Stimulated activated CD4-positive, alpha-beta T cell treated with anti-CD3 and anti-CD28 coated beads, TNF-alpha, amount 100 ng/mL, for 48 hours (primary cell): Measurements from ENCODE around the gene PRMT6.
"Not testable (repeated sequence)": the region's sequence is repeated elsewhere in the genome, so short reads cannot be mapped to it uniquely, and the experiment has no call there.

ENCODE experiments used
- DNase-seq, 3 donors: peaks; one replicate each; pipeline ENCODE4 v3.0.0-alpha.2; 2020; ENCODE audit warnings: low read depth in 3 of 3

The PRMT6 gene

DNA sequence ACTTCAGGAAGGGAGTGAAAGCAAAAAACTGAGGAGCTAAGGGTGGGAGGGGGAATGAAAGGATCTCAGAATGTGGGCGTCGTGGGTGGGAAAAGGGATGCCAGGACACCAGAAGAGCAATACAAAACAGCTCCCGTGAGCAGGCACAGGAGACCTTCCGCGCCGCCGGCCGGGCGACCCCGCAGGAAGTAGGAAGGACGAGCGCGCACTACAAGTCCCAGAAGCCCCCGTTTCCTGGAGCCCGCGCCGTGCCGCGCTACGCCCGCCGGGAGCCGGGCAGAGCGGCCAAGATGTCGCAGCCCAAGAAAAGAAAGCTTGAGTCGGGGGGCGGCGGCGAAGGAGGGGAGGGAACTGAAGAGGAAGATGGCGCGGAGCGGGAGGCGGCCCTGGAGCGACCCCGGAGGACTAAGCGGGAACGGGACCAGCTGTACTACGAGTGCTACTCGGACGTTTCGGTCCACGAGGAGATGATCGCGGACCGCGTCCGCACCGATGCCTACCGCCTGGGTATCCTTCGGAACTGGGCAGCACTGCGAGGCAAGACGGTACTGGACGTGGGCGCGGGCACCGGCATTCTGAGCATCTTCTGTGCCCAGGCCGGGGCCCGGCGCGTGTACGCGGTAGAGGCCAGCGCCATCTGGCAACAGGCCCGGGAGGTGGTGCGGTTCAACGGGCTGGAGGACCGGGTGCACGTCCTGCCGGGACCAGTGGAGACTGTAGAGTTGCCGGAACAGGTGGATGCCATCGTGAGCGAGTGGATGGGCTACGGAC is at the start of gene PRMT6:
PRMT6 (plus strand) TSS at position 249 of the 771 bp plus-strand sequence; CDS start at position 291, 42 bp downstream.
- peak; percentile 57 to 67 (median 66) for DNase-seq

DNA sequence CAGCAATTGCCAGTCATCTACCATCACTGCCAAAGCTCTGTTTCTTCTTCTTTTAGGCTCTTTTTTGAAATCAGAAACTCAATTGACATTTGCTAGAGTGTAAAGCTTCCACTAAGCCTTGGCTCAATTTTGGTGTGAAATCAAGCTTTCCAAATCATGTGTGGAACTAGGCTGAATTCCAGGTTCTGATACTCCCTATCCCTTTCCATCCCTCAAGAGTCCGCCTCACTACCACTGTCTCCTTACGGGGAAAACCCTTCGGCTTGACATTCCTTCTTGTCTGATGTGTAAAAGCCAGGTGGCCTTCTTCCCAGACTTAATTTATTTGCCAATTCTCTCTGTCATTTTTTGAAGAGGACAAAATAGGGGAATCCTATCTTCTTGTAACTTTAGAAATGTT is 47.2 kb upstream of the PRMT6 start:
- DNase-seq = no peak

DNA sequence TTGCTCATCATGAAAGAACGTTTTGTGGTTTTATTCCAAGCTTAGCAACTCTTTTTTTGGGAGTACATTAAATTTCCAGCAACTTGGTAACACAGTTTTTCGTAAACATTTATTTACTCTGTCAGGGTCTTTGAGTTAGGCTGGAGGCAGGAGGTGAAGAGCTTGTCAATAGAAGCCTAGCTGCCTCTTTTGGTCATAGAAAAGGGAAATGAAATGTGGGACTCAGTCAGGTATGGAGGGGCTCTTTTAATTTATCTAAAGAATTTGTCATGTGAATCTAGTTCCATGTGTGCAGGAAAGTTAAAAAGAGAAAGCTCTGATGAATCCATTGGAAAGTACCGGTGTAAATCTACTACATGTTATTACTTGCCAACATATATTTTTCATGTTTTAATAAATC is 45.9 kb upstream of the PRMT6 start:
- DNase-seq = no peak

DNA sequence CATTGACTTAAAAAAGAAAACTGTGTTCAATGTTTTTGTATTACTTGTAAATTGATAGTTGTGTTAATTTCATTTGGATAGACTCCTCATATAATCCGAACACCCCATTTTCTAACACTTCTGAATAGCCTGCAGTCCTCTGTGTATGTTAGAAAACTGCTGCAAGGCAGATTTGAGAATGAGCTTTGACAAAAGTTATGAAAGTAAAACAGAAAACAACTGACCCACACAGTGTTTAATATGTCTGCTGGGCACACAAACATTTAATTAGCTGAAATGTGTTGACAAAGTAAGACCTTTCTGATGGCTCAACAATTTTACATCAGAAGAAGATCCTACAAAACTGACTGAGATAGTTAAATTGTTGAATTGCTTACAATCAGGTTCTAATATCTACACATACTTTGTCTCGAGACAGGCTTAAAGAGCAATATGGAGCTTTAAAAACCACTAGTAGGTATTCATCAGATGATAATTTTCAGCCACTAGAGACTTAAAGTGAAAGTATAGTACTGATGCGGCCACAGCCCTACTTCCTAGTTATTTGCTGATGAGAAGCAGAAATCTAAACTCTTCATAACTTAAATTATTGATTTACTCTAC is 40.0 kb upstream of the PRMT6 start:
- DNase-seq = no peak

DNA sequence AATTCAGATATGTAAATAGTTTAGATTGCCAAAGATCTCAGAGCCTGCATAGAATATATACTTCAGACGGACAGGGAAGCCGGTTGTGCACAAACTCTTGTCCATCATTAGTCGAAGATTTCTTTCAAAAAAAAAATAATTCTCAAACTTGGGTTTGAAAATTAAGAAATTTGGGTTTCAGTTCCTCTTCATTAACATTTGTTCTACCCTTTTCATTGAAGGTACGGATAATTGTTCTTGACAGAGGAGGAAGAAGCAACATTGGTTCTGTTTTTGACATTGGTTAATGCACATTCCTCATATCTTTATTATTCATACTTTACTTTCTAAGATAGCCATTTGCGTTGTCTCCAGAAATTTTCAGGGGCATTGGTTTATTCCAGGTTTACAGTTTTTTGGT is 38.0 kb upstream of the PRMT6 start:
- DNase-seq = no peak

DNA sequence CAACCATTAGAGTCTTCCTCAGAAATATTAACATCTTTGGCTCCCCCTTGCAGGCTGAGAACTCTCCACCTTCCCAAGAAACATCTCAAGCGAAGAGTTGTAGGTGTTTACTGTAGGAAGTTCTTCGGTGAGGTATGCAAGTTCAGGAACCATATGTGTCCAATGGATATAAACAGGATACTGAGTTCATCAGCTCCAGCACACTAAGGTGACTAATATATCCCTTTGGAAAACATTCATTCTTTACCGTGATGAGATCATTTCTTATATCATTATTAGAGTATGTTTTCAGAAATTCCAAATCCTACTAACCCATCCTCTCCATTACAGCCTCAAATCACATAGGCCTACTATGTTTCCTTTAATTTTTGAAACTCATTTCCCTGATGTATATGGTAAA is 37.3 kb upstream of the PRMT6 start:
- no peak for DNase-seq

DNA sequence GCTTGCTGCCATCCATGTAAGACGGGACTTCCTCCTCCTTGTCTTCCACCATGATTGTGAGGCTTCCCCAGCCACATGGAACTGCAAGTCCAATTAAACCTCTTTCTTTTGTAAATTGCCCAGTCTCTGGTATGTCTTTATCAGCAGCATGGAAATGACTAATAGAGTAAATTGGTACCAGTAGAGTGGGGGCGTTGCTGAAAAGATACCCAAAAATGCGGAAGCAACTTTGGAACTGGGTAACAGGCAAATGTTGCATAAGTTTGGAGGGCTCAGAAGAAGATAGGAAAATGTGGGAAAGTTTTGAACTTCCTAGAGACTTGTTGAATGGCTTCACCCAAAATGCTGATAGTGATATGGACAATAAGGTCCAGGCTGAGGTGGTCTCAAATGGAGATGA is 17.6 kb upstream of the PRMT6 start:
- DNase-seq = not testable (repeated sequence)

DNA sequence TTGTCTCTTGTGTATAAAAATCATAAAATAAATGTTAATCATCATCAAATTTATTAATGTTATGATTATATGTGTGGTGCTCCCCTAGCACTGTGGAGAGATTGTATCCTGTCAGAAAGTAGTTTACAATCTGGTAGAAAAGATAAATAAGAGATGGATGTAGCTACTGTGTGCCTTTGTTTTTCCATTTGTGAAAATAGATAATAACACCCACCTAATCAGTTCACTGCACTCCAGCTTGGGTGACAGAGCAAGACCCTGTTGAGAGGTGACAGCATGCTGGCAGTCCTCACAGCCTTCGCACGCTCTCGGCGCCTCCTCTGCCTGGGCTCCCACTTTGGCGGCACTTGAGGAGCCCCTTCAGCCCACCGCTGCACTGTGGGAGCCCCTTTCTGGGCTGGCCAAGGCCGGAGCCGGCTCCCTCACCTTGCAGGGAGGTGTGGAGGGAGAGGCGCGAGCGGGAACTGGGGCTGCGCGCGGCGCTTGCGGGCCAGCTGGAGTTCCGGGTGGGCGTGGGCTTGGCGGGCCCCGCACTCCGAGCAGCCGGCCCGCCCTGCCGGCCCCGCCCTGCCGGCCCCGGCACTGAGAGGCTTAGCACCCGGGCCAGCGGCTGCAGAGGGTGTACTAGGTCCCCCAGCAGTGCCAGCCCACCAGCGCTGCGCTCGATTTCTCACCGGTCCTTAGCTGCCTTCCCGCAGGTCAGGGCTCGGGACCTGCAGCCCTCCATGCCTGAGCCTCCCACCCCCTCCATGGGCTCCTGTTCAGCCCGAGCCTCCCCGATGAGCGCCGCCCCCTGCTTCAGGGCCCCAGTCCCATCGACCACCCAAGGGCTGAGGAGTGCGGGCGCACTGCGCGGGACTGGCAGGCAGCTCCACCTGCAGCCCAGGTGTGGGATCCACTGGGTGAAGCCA is 11.9 kb upstream of the PRMT6 start:
- DNase-seq = not testable (repeated sequence)

DNA sequence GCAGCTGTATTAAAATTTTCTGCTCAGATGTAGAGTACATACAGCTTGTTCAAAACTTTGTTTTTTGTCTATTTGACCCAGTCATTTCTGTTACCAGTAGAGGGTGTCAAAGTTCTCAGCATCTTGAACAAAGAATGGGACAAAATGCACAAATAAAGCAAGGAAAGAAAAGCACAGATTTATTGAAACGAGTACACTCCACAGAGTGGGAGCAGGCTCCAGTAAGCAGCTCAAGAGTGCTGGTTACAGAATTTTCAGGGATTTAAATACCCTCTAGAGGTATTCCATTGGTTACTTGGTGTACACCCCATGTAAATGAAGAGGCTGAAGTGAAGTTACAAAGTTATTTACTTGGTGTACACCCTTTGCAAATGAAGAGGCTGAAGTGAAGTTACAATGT is 8.9 kb upstream of the PRMT6 start:
- DNase-seq = no peak

DNA sequence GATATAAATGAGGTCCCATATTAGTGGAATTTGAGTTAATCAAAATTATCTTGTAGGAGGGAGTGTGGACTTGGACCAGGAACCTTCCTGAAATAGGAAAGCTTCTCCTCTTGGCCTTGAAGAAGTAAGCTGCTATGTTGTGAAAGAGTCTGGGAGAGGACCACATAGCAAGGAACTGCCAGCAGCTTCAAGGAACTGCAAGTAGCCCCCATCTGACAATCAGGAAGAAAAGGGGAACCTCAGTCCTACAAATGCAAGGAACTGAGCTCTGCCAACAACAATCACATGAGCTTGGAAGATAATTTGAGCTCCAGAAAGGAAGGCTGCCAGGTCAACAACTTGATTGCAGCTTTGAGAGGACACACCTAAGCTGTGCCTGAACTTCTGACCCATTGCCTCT is 8.2 kb upstream of the PRMT6 start:
- DNase-seq = no peak

DNA sequence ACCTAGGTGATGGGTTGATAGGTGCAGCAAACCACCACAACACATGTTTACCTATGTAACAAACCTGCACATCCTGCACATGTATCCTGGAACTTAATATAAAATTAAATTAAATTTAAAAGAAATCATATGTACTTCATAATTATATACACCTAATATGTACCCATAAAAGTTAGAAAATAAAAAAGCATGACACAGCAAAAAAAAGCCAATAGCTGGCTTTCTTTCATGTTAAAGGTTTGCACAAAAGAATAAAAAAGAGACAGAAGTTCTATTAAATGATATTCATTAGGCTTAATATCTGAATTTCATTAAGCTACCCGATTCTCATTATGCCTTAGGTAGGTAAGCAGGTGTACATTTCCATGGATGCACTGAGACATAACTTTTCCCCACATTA is 5.2 kb upstream of the PRMT6 start:
- no peak for DNase-seq

DNA sequence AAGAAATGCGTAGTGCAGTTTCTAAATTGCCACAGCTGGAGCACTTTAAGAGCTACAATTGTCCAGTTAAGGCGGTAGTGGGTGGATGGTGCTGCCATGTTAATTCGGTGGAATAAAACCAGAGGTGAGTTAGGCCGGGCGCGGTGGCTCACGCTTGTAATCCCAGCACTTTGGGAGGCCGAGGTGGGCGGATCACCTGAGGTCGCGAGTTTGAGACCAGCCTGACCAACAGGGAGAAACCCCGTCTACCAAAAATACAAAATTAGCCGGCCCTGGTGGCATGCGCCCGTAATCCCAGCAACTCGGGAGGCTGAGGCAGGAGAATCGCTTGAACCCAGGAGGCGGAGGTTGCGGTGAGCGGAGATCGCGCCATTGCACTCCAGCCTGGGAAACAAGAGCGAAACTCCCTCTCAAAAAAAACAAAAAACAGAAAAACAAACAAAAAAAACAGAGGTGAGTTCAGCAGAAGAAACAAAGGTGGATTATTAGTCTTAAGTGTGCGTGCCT is 502 bp upstream of the PRMT6 start:
- not testable (repeated sequence) for DNase-seq

DNA sequence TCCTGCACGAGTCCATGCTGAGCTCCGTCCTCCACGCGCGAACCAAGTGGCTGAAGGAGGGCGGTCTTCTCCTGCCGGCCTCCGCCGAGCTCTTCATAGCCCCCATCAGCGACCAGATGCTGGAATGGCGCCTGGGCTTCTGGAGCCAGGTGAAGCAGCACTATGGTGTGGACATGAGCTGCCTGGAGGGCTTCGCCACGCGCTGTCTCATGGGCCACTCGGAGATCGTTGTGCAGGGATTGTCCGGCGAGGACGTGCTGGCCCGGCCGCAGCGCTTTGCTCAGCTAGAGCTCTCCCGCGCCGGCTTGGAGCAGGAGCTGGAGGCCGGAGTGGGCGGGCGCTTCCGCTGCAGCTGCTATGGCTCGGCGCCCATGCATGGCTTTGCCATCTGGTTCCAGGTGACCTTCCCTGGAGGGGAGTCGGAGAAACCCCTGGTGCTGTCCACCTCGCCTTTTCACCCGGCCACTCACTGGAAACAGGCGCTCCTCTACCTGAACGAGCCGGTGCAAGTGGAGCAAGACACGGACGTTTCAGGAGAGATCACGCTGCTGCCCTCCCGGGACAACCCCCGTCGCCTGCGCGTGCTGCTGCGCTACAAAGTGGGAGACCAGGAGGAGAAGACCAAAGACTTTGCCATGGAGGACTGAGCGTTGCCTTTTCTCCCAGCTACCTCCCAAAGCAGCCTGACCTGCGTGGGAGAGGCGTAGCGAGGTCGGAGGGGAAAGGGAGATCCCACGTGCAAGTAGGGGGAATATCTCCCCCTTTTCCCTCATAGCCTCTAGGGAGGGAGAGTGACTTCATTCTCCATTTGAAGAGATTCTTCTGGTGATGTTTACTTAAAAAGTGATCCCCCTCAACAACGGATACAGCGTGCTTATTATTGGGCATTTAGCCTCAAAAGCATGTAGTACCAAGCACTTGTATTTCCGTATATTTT is 991 bp downstream of the PRMT6 start:
- DNase-seq = peak; percentile 9 to 43 (median 19)

DNA sequence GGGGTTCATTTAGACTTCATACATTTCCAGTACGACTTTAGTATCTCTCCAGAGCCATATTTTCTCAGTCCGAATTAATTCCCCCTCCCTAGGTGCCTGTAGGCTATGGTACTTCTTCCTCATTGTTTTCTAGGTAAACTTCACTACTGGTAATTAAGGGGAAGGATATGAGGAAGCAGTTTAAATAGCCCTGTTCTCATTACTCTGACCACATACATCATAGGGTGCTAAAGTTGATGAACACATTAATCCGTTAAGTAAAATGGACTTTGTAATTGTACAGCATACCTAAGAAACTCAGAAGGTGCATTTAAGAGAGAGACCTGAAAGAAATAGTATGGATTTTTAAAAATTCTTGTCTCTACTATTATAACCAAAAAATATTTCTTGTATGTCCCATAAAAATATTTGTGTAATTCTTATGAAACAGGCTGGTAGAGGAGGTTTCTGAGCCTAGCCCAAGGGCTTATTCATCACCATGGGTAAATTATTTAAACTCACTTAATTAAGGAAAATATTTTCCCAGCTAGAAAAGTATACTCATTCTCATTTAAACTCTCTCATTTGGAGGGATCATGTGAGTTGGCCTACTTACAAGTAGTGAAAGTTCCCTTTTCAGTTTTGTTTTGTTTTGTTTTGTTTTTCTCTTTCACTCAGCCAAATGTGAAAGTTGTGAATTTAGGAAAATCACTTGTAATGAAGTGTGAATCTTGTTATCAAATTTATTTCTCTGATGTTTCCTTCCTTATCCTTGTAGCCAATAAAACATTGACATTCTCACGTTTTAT is 2.0 kb downstream of the PRMT6 start:
- DNase-seq = no peak

DNA sequence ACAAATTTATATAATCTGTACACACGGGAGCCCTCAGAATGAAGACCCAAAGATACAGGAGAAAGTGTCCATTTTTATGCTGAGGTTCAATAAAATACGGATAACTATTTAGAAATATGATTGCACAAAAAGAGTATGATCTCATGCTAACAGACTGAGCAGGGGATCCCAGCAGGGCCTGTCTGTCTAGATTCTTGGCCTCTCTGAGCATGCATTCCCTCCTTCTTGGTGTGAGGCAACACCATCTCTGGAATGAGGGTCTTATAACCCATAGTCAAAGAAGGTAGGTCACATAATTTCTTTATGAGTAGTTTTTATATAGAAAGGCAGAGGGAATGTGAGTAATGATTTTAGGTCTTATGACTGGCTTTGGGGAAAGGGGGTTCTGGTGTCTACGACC is 5.4 kb downstream of the PRMT6 start:
- no peak for DNase-seq

DNA sequence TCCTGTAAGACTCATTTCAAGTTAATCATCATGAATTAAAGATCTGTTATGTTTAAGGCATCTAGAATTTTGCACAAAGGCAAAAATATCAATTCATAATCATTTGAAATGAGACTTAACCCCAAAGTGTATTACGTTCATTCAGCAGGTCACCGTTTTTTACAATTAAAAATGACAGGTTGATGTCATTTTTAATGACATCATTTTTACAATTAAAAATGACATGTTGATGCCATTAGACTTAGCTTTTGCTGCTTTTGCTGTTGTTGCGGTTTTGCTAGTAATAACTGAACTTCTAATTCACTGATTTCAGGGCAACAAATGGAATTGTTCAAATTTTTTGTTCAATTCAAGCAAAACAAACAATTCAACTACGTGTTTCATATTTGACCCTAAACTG is 17.0 kb downstream of the PRMT6 start:
- no peak for DNase-seq

DNA sequence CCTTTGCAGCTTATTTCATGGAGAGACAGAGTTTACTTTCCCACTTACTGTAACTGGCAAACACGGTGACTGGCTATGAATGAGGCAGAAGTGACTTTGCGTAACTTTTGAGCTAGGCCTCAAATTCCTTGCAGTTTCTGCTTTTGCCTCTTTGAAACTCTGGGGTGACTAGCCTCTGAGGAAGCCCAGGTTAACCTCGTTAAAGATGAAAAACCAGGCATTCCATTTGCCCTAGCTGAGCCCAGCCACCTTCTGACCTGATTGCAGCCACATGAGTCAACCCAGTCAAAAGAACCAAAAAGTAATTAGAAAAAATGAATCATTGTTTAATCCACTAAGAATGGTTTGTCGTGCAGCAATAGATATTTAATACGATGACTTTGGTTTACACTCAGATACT is 20.4 kb downstream of the PRMT6 start:
- DNase-seq = no peak

DNA sequence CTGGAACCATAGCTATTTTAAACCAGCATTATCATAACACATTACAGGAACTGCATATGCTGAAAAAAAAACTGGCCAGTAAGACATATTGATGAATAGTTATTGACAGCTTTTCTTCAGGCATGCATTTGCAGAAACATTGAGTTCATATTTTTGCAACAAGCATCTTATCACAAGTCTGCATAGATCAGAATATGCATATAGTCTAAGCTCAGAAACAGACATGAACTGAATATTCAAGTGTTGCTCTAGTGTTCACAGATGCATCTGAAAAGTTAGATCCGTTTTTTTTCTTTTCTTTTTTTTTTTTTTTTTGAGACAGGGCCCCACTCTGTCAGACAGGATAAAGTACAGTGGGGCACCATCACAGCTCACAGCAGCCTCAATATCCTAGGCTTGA is 22.8 kb downstream of the PRMT6 start:
- DNase-seq = no peak

DNA sequence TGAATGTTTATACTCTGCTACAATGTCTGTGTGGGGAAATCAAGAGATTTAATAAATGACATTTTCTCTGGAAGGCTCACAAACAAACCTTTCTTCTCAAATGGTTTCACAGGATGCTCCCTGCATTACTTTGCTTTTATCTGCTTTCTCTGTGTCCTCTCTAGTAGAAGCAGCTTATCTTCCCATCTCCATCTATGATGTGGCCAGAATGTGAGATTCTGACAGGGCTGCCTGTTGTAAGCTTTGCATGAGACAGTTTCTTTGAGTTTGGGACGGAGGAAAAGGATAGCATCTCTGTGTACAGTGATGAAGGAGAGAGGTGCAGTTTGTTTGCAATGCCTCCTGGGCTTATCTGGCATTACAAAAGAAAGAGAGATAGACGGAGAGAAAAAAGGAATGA is 24.6 kb downstream of the PRMT6 start:
- no peak for DNase-seq

DNA sequence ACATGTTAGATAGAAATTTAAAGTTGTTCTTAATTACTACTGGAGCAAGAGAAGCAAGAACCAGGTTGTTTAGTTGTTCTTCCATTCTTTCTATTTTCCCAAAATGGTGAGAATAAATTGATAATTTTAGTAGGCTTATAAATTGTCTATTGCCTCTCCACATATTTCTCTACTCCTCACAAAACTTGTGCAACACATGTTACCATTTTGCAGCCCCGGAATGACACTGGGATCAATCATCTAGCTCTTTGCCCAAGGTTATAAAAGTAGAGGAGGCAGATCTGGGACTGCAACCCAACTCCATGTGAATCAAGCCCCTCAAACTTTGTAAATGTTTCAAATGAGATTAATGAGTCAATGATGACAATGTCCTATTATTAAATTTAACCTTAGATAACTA is 34.9 kb downstream of the PRMT6 start:
- DNase-seq = no peak
